H1 (cell line): ENCODE data around the gene SND1.

ENCODE experiments used
- BACH1 ChIP-seq: IDR thresholded peaks from 2 replicates; pipeline ENCODE4 v1.6.1; 2012; ENCODE audit warnings: low read length, improper control_type of control experiment
- CHD1 ChIP-seq: IDR thresholded peaks from 2 replicates; pipeline ENCODE4 v1.6.1; 2012; ENCODE audit warnings: low read depth, low read length, improper control_type of control experiment
- EP300 ChIP-seq, 2 experiments: IDR thresholded peaks; 1 replicate in 1 of 2; 2 replicates in 1 of 2; pipeline ENCODE4 v1.6.1; 2011 to 2012; ENCODE audit warnings: low read depth in 2 of 2, low read length in 2 of 2, mild to moderate bottlenecking in 2 of 2, borderline replicate concordance in 1 of 2, inconsistent platforms in 1 of 2, moderate library complexity in 1 of 2
- EZH2 ChIP-seq: fragments of 200-600 bp; sonication (generic); IDR thresholded peaks from 2 replicates; pipeline ENCODE4 v1.7.1; 2012; ENCODE audit warnings: low read depth, mild to moderate bottlenecking, moderate library complexity, low read length, inconsistent platforms; ENCODE audit not compliant: severe bottlenecking
- GABPA ChIP-seq: IDR thresholded peaks from 2 replicates; pipeline ENCODE4 v1.6.1; 2011; ENCODE audit warnings: mild to moderate bottlenecking, low read length, moderate library complexity, borderline replicate concordance; ENCODE audit not compliant: insufficient read depth
- POLR2A ChIP-seq, 2 experiments: IDR thresholded peaks; 1 replicate in 1 of 2; 2 replicates in 1 of 2; pipeline ENCODE4 v1.6.1; 2011; ENCODE audit warnings: low read depth in 2 of 2, low read length in 2 of 2, mild to moderate bottlenecking in 2 of 2; ENCODE audit errors: control extremely low read depth in 1 of 2
- RFX5 ChIP-seq: IDR thresholded peaks from 2 replicates; pipeline ENCODE4 v1.6.1; 2011; ENCODE audit warnings: low read depth, low read length, improper control_type of control experiment, borderline replicate concordance
- SIN3A ChIP-seq, 2 experiments: IDR thresholded peaks in 1 of 2; conservative IDR thresholded peaks in 1 of 2; 2 replicates each; pipeline ENCODE4 v1.6.1; 2011 to 2012; ENCODE audit warnings: low read length in 2 of 2, improper control_type of control experiment in 1 of 2, low read depth in 1 of 2, mild to moderate bottlenecking in 1 of 2
- TAF1 ChIP-seq: IDR thresholded peaks from 2 replicates; pipeline ENCODE4 v1.6.1; 2011; ENCODE audit warnings: mild to moderate bottlenecking, low read depth, low read length
- TBP ChIP-seq: IDR thresholded peaks from 2 replicates; pipeline ENCODE4 v1.6.1; 2011; ENCODE audit warnings: low read depth, low read length, improper control_type of control experiment
- TF ChIP-seq, protein P1 (sequence below), 3 experiments: IDR thresholded peaks; 1 replicate in 2 of 3; 2 replicates in 1 of 3; pipeline versions ENCODE4 v1.5.1 to v1.6.1; 2011; ENCODE audit warnings: low read length in 3 of 3, mild to moderate bottlenecking in 3 of 3, inconsistent platforms in 2 of 3, low read depth in 1 of 3, moderate library complexity in 1 of 3; ENCODE audit not compliant: insufficient read depth in 1 of 3; ENCODE audit errors: control extremely low read depth in 1 of 3
- TF ChIP-seq, protein P2 (sequence below): IDR thresholded peaks from 2 replicates; pipeline ENCODE4 v1.6.1; 2011; ENCODE audit warnings: low read depth, mild to moderate bottlenecking, low read length; ENCODE audit not compliant: insufficient read depth
- TF ChIP-seq, protein P3 (sequence below): IDR thresholded peaks from 2 replicates; pipeline ENCODE4 v1.6.1; 2012; ENCODE audit warnings: inconsistent platforms

DNA sequence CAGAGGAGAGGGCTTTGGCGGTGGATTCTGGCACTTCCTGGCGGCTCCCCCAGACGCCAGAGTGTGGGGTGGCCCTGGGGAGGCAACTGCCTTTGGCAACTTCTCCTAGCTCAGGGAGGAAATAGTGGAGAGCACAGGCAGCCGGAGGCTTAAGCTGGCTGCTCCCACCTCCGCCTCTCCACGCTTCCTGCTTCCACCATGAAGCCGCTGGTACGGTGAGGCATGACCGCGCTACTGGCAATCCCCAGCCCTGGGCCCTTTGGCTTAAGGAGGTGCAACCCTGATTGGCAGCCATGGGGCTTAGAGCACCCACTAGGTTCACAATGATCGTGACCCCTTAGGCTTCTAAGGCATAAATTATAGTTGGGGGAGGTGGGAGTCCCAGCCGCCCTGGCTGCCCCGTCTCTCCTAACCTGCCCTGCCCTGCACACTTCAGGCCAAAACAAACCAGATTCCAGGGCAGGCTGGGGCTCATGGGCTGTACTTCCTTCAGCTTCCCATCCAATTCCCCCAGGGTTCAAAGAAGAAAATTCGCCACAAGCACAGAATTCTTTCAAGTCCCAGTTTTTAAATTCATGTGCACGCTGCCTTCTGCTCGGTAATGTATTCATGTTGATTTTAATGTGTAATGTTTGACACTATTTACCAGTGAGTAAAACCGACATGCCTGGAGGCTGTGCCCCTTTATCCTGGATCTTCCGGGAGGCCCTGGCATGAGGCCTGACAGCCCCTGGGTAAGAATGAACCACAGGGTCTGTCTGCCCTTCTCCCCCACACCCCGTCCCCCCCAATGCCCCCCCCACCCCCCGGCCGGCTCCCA is 469.9 kb downstream of the SND1 start:
- TF ChIP-seq, protein P1, sequence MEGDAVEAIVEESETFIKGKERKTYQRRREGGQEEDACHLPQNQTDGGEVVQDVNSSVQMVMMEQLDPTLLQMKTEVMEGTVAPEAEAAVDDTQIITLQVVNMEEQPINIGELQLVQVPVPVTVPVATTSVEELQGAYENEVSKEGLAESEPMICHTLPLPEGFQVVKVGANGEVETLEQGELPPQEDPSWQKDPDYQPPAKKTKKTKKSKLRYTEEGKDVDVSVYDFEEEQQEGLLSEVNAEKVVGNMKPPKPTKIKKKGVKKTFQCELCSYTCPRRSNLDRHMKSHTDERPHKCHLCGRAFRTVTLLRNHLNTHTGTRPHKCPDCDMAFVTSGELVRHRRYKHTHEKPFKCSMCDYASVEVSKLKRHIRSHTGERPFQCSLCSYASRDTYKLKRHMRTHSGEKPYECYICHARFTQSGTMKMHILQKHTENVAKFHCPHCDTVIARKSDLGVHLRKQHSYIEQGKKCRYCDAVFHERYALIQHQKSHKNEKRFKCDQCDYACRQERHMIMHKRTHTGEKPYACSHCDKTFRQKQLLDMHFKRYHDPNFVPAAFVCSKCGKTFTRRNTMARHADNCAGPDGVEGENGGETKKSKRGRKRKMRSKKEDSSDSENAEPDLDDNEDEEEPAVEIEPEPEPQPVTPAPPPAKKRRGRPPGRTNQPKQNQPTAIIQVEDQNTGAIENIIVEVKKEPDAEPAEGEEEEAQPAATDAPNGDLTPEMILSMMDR (IDR thresholded peaks at IDR 0.05; ENCODE audit: control extremely low read depth in 1 of 3, insufficient read depth in 1 of 3, low read depth in 1 of 3, low read length in 3 of 3) = no peak
- TF ChIP-seq GABPA = no peak
- TF ChIP-seq CHD1 = no peak
- TF ChIP-seq TBP = no peak
- TF ChIP-seq EP300 (IDR thresholded peaks at IDR 0.05; ENCODE audit: borderline replicate concordance in 1 of 2, low read depth in 2 of 2, low read length in 2 of 2) = no peak
- no peak for TF ChIP-seq RFX5
- no peak for TF ChIP-seq EZH2
- TF ChIP-seq, protein P2, sequence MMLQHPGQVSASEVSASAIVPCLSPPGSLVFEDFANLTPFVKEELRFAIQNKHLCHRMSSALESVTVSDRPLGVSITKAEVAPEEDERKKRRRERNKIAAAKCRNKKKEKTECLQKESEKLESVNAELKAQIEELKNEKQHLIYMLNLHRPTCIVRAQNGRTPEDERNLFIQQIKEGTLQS = no peak
- no peak for TF ChIP-seq TAF1
- no peak for TF ChIP-seq POLR2A (IDR thresholded peaks at IDR 0.05; ENCODE audit: control extremely low read depth in 1 of 2, low read depth in 2 of 2, low read length in 2 of 2)
- TF ChIP-seq BACH1 = no peak
- TF ChIP-seq, protein P3, sequence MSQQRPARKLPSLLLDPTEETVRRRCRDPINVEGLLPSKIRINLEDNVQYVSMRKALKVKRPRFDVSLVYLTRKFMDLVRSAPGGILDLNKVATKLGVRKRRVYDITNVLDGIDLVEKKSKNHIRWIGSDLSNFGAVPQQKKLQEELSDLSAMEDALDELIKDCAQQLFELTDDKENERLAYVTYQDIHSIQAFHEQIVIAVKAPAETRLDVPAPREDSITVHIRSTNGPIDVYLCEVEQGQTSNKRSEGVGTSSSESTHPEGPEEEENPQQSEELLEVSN = no peak
- TF ChIP-seq SIN3A (conservative IDR thresholded peaks at IDR 0.05 in 1 of 2, IDR thresholded peaks at IDR 0.05 in 1 of 2; ENCODE audit: low read depth in 1 of 2, low read length in 2 of 2) = no peak
